GM12878 (cell line): ENCODE measurements around the gene PTPRH. TPM values are rescaled to one million over a fixed set of nuclear protein-coding genes. Genes with fewer than 3 reads are reported as not detected.

ENCODE experiments used
- ATAC-seq: fragments of 200-7000 bp; cut with Tn5 transposase; 3 replicates; pipeline ENCODE4 v1.9.1; 2020; ENCODE audit warnings: mild to moderate bottlenecking, moderate library complexity
- BruUV-seq: library from RNA; stranded (reverse); fragments of 400-500 nt; replicated peaks from 2 replicates; lab custom pipeline; 2021; lab: Mats Ljungman, UMichigan
- CTCF ChIA-PET: fragments of 300-600 bp; sonication (Branson Sonifier 250); formaldehyde crosslinking; extraction: SDS; loops from one replicate; lab custom pipeline; 2021; ENCODE audit warnings: inconsistent platforms; lab: Yijun Ruan, JAX
- POLR2A ChIA-PET: fragments of 350-600 bp; formaldehyde crosslinking; extraction: SDS; loops from one replicate; lab custom pipeline; 2021; ENCODE audit warnings: inconsistent platforms; lab: Charles Lee
- RAD21 ChIA-PET: fragments of 300-600 bp; sonication (Branson Sonifier 250); formaldehyde crosslinking; loops from one replicate; lab custom pipeline; 2023; ENCODE audit warnings: antibody characterized with exemption; ENCODE audit not compliant: unreplicated experiment; lab: Charles Lee
- SMC1A ChIA-PET: fragments of 300-600 bp; sonication (Branson Sonifier 250); formaldehyde crosslinking; loops from one replicate; lab custom pipeline; 2023; ENCODE audit not compliant: unreplicated experiment, uncharacterized antibody; lab: Charles Lee
- DNase-seq: peaks from one replicate; pipeline ENCODE4 v3.0.0-alpha.2; 2011; ENCODE audit warnings: low read depth, low spot score
- FAIRE-seq: peaks from 3 replicates; lab custom pipeline; 2011; peaks lifted over from hg19 to GRCh38; lab: Jason Lieb, UNC
- H2AFZ ChIP-seq: 2 replicates; pipeline ENCODE4 v1.6.0; 2011; ENCODE audit warnings: low read depth, low read length, control low read depth; ENCODE audit not compliant: control insufficient read depth
- H3K27ac ChIP-seq: 2 replicates; pipeline ENCODE4 v1.5.1; 2011; ENCODE audit warnings: control low read depth; ENCODE audit not compliant: control insufficient read depth, insufficient read depth
- H3K27me3 ChIP-seq, 2 experiments: replicated peaks in 1 of 2; 2 replicates each; pipeline versions ENCODE4 v1.6.0 to v1.6.1; 2011; ENCODE audit warnings: low read length in 1 of 2; ENCODE audit not compliant: control insufficient read depth in 2 of 2, insufficient read depth in 2 of 2
- H3K36me3 ChIP-seq, 2 experiments: 2 replicates each; pipeline ENCODE4 v1.5.1; 2011; ENCODE audit warnings: low read length in 1 of 2; ENCODE audit not compliant: control insufficient read depth in 2 of 2, insufficient read depth in 2 of 2
- H3K4me1 ChIP-seq: 2 replicates; pipeline ENCODE4 v1.6.1; 2011; ENCODE audit warnings: mild to moderate bottlenecking, low read length, moderate library complexity, mixed read lengths; ENCODE audit not compliant: control insufficient read depth, insufficient read depth
- H3K4me2 ChIP-seq: 2 replicates; pipeline ENCODE4 v1.6.0; 2011; ENCODE audit warnings: control low read depth; ENCODE audit not compliant: control insufficient read depth, insufficient read depth
- H3K4me3 ChIP-seq: fragments of 200-600 bp; sonication (generic); 2 replicates; pipeline ENCODE4 v1.5.1; 2016
- H3K79me2 ChIP-seq: 2 replicates; pipeline ENCODE4 v1.6.0; 2011; ENCODE audit warnings: low read length; ENCODE audit not compliant: control insufficient read depth, insufficient read depth
- H3K9ac ChIP-seq: 2 replicates; pipeline ENCODE4 v1.8.0; 2011; ENCODE audit warnings: low read length, control low read depth, mixed read lengths; ENCODE audit not compliant: control insufficient read depth, insufficient read depth
- H3K9me3 ChIP-seq: replicated peaks from 3 replicates; pipeline ENCODE4 v1.5.1; 2011; ENCODE audit warnings: mild to moderate bottlenecking, low read length; ENCODE audit not compliant: control insufficient read depth, insufficient read depth
- H4K20me1 ChIP-seq: 2 replicates; pipeline ENCODE4 v1.6.0; 2011; ENCODE audit not compliant: control insufficient read depth, insufficient read depth
- BMI1 ChIP-seq: fragments of 450-650 bp; IDR thresholded peaks from 2 replicates; pipeline ENCODE4 v1.6.1; 2016; ENCODE audit warnings: mild to moderate bottlenecking, moderate library complexity, borderline replicate concordance
- CREB1 ChIP-seq: IDR thresholded peaks from 2 replicates; pipeline ENCODE4 v1.6.1; 2012; ENCODE audit warnings: low read depth, mild to moderate bottlenecking, inconsistent platforms
- DPF2 ChIP-seq: fragments of 450-650 bp; IDR thresholded peaks from 2 replicates; pipeline ENCODE4 v1.6.1; 2017; ENCODE audit warnings: mild to moderate bottlenecking
- FOS ChIP-seq: IDR thresholded peaks from 3 replicates; pipeline ENCODE4 v1.6.1; 2011; ENCODE audit warnings: borderline replicate concordance; ENCODE audit not compliant: insufficient read length; ENCODE audit errors: extremely low read depth
- KDM1A ChIP-seq: fragments of 200-600 bp; sonication (generic); IDR thresholded peaks from 2 replicates; pipeline ENCODE4 v1.6.1; 2016; ENCODE audit warnings: borderline replicate concordance
- KLF5 ChIP-seq: fragments of 450-650 bp; IDR thresholded peaks from 2 replicates; pipeline ENCODE4 v1.6.1; 2014; ENCODE audit warnings: mild to moderate bottlenecking; ENCODE audit not compliant: partially characterized antibody
- MEF2A ChIP-seq: IDR thresholded peaks from 2 replicates; pipeline ENCODE4 v1.6.1; 2011; ENCODE audit warnings: low read depth, mild to moderate bottlenecking, low read length, moderate library complexity; ENCODE audit not compliant: insufficient read depth
- RCOR1 ChIP-seq: conservative IDR thresholded peaks from 2 replicates; pipeline ENCODE4 v1.6.1; 2012; ENCODE audit warnings: low read depth, low read length, improper control_type of control experiment
- SMC3 ChIP-seq: IDR thresholded peaks from 2 replicates; pipeline ENCODE4 v1.6.1; 2011; ENCODE audit warnings: low read length, improper control_type of control experiment, borderline replicate concordance
- STAT1 ChIP-seq: fragments of 450-650 bp; conservative IDR thresholded peaks from 2 replicates; pipeline ENCODE4 v1.6.1; 2014; ENCODE audit warnings: antibody characterized with exemption, mild to moderate bottlenecking
- ZNF622 ChIP-seq: fragments of 450-650 bp; IDR thresholded peaks from 2 replicates; pipeline ENCODE4 v1.6.1; 2017; ENCODE audit warnings: mild to moderate bottlenecking, inconsistent platforms
- WGBS: methylation state at CpG from one replicate; pipeline ENCODE4 v1.1.6; 2016; ENCODE audit warnings: low lambda C conversion rate; ENCODE audit not compliant: insufficient replicate concordance, insufficient coverage; ENCODE audit errors: missing lambda C conversion rate; 5-methylcytosine and 5-hydroxymethylcytosine counted together
- in situ Hi-C: fragments of 300-500 bp; cut with MboI; formaldehyde crosslinking; loops from 9 replicates; pipeline ENCODE4 v1.14.3; 2018; ENCODE audit warnings: mixed read lengths
- intact Hi-C: fragments of 100-400 bp; cut with micrococcal nuclease; formaldehyde crosslinking; loops from one replicate; pipeline ENCODE4 v1.14.2; 2022; ENCODE audit not compliant: unreplicated experiment
- polyA plus RNA-seq, 11 experiments: library from polyadenylated mRNA; depleted of rRNA in 4 of 11; unstranded in 6 of 11; stranded (reverse) in 5 of 11; fragments of >200 nt; fragmentation: Nextera tagmentation in 4 of 11; fragmentation: Illumina TruSeq in 1 of 11; extraction: Ambion mirVana in 4 of 11; extraction: Trizol in 1 of 11; gene quantifications; 1 replicate in 1 of 11; 2 replicates in 10 of 11; pipeline versions ENCODE4 v1.2.1 to v1.2.3, GENCODE V29; 2011 to 2016; ENCODE audit warnings: inconsistent platforms in 2 of 11, missing spikeins in 2 of 11, low read depth in 1 of 11
- total RNA-seq, 4 experiments: library from RNA; depleted of rRNA in 3 of 4; stranded (reverse); fragments of >200 nt in 3 of 4; fragmentation: Illumina TruSeq in 1 of 4; extraction: Trizol in 1 of 4; gene quantifications; 2 replicates each; pipeline versions ENCODE4 v1.2.1 to v1.2.3, GENCODE V29; 2013 to 2021
- TF ChIP-seq, protein P1 (sequence below): fragments of 450-650 bp; IDR thresholded peaks from 2 replicates; pipeline ENCODE4 v1.6.1; 2017; ENCODE audit warnings: low read depth, mild to moderate bottlenecking, moderate library complexity
- TF ChIP-seq, protein P2 (sequence below): fragments of 450-650 bp; IDR thresholded peaks from 2 replicates; pipeline ENCODE4 v1.6.1; 2017; ENCODE audit warnings: mild to moderate bottlenecking, moderate library complexity

Gene PTPRH
- total and polyA plus RNA-seq, 10 of the 15 experiments (the other 5 are each of a cell fraction or from before 2014, with no cell fraction given): 0.08 TPM; not detected in 9

DNA sequence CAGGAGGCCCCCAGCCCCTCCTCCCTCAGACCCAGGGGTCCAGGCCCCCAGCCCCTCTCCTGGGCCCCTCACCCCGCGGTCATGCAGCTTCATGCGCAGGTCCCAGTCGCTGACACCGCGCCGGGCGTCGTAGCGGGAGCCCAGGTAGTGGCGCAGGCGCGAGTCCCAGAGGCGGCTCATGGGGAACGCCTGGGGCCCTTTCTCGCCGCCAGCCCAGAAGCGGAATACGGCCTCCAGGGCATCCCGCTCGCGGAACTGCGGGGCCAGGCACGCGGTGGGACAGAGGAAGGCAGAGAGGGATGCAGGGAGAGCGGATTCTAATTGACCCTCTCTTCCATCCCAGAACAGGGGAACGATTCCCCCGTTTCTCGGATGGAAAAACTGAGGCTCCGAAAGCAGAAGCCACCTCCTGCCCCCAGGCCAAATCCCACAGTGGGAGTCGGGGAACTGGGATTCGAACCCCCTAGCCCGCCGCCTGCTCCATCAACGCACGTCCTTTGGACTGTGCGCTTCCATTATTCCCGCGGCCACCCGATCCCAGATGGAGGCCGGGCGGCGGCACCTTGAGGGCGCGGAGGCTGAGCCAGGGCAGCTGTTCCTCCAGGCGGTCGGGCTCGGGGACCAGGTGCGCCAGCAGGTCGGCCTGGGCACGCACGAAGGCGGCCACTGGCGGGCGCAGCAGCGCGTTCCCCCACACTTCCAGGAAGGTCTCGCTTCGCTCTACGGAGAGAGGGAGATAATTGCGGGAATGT, 47.6 kb downstream of the PTPRH start (continued):
- TF ChIP-seq MEF2A: no peak
- TF ChIP-seq CREB1: no peak
- no peak for TF ChIP-seq RCOR1
- TF ChIP-seq FOS: no peak

DNA sequence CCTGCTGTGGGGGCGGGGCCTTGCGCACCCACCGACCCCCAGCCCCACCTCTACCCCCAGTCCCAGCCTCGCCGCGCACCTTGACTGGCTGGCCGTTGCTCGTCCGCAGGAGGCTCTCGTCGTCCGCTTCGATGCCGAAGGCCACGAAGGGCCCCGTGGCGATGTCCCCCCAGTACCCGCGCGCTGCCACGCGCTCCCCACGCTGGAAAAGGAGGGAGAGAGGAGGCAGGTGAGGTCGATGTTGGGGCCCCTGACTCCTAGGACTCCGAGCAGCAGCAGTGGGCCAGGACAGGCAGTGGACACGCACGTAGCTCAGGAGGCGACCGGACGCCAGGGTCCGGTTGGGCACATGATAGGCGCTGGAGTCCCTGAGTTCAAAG, 48.3 kb downstream of the PTPRH start:
- Histone ChIP-seq H3K4me2 (no peak overlapping the region), H3K4me3 (no peak overlapping the region), H2AFZ (no peak overlapping the region), H3K9ac (no peak overlapping the region), H3K27me3 (no peaks in the 10 kb centered on the region; a peak in 2 of 4 replicates), H4K20me1 (no peaks in the 10 kb centered on the region), H3K79me2 (no peaks in the 10 kb centered on the region), H3K27ac (no peak overlapping the region), H3K4me1 (no peaks in the 10 kb centered on the region), H3K9me3 (no peaks in the 10 kb centered on the region; the same call in 2 of the 3 replicates), H3K36me3 (no peaks in the 10 kb centered on the region)
- no peak for ATAC-seq
- intact Hi-C loops (loop anchor here (5.0 kb wide), 1 partner anchor 279 kb away; no protein-coding TSS in a partner anchor), in situ Hi-C loops (no loop called here)
- no peak for DNase-seq
- RAD21 ChIA-PET: interaction anchor here (2.0 to 2.3 kb wide), 2 partner anchors 19 to 72 kb away, joined by 7 to 14 read pairs; no protein-coding TSS in a partner anchor
- WGBS: 88% methylated on average over 20 of the region's 32 CpGs
- POLR2A ChIA-PET: no interaction called here
- CTCF ChIA-PET: interaction anchor here (0.6 to 2.8 kb wide), 14 partner anchors 10 to 280 kb away, joined by 3 to 23 read pairs (median 6); partner anchors contain the start of gene RDH13
- no peak for FAIRE-seq
- BruUV-seq: no TSS peak
- SMC1A ChIA-PET: interaction anchor here (1.0 kb wide), 1 partner anchor 20 kb away, joined by 3 read pairs; no protein-coding TSS in a partner anchor
- TF ChIP-seq BMI1 (no peak), SMC3 (no peak), STAT1 (no peak), DPF2 (no peak), ZNF622 (no peak), KDM1A (no peak), KLF5 (no peak)
- TF ChIP-seq, protein P1, sequence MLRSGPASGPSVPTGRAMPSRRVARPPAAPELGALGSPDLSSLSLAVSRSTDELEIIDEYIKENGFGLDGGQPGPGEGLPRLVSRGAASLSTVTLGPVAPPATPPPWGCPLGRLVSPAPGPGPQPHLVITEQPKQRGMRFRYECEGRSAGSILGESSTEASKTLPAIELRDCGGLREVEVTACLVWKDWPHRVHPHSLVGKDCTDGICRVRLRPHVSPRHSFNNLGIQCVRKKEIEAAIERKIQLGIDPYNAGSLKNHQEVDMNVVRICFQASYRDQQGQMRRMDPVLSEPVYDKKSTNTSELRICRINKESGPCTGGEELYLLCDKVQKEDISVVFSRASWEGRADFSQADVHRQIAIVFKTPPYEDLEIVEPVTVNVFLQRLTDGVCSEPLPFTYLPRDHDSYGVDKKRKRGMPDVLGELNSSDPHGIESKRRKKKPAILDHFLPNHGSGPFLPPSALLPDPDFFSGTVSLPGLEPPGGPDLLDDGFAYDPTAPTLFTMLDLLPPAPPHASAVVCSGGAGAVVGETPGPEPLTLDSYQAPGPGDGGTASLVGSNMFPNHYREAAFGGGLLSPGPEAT: no peak
- TF ChIP-seq, protein P2, sequence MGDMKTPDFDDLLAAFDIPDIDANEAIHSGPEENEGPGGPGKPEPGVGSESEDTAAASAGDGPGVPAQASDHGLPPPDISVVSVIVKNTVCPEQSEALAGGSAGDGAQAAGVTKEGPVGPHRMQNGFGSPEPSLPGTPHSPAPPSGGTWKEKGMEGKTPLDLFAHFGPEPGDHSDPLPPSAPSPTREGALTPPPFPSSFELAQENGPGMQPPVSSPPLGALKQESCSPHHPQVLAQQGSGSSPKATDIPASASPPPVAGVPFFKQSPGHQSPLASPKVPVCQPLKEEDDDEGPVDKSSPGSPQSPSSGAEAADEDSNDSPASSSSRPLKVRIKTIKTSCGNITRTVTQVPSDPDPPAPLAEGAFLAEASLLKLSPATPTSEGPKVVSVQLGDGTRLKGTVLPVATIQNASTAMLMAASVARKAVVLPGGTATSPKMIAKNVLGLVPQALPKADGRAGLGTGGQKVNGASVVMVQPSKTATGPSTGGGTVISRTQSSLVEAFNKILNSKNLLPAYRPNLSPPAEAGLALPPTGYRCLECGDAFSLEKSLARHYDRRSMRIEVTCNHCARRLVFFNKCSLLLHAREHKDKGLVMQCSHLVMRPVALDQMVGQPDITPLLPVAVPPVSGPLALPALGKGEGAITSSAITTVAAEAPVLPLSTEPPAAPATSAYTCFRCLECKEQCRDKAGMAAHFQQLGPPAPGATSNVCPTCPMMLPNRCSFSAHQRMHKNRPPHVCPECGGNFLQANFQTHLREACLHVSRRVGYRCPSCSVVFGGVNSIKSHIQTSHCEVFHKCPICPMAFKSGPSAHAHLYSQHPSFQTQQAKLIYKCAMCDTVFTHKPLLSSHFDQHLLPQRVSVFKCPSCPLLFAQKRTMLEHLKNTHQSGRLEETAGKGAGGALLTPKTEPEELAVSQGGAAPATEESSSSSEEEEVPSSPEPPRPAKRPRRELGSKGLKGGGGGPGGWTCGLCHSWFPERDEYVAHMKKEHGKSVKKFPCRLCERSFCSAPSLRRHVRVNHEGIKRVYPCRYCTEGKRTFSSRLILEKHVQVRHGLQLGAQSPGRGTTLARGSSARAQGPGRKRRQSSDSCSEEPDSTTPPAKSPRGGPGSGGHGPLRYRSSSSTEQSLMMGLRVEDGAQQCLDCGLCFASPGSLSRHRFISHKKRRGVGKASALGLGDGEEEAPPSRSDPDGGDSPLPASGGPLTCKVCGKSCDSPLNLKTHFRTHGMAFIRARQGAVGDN: no peak
